PFSK-1 (cell line): ENCODE data around the gene MAST4.

Experiments
- FOXP2 ChIP-seq: optimal IDR thresholded peaks from 2 replicates; pipeline ENCODE3; 2011; ENCODE audit warnings: borderline replicate concordance, control low read depth, inconsistent platforms; ENCODE audit not compliant: insufficient read depth; ENCODE audit errors: extremely low read length, extremely low read depth
- POLR2AphosphoS5 ChIP-seq: IDR thresholded peaks from 2 replicates; pipeline ENCODE4 v1.6.1; 2012; ENCODE audit warnings: low read depth, mild to moderate bottlenecking, control low read depth, low read length, moderate library complexity
- REST ChIP-seq, 2 experiments: IDR thresholded peaks; 2 replicates each; pipeline versions ENCODE4 v1.6.1 to v1.8.0; 2011 to 2012; ENCODE audit warnings: low read depth in 2 of 2, low read length in 2 of 2, control low read depth in 1 of 2, inconsistent platforms in 1 of 2, mild to moderate bottlenecking in 1 of 2, moderate library complexity in 1 of 2; ENCODE audit not compliant: insufficient read depth in 1 of 2
- SIN3A ChIP-seq: IDR thresholded peaks from 2 replicates; pipeline ENCODE4 v1.6.1; 2012; ENCODE audit warnings: mild to moderate bottlenecking, low read length, moderate library complexity, borderline replicate concordance; ENCODE audit not compliant: insufficient read depth
- TAF1 ChIP-seq: IDR thresholded peaks from 2 replicates; pipeline ENCODE4 v1.6.1; 2012; ENCODE audit warnings: low read length, control low read depth, borderline replicate concordance; ENCODE audit not compliant: insufficient read depth

MAST4 gene

GRCh38 chr5:66645039-66645438 lies 48.8 kb downstream of the MAST4 start:
- no peak for TF ChIP-seq TAF1
- TF ChIP-seq SIN3A, result no peak
- no peak for TF ChIP-seq REST (IDR thresholded peaks at IDR 0.05; ENCODE audit: insufficient read depth in 1 of 2, low read depth in 2 of 2, low read length in 2 of 2)
- no peak for TF ChIP-seq POLR2AphosphoS5
- TF ChIP-seq FOXP2, result no peak

- TF ChIP-seq SIN3A (no peak), POLR2AphosphoS5 (no peak), TAF1 (no peak), REST (IDR thresholded peaks at IDR 0.05; ENCODE audit: insufficient read depth in 1 of 2, low read depth in 2 of 2, low read length in 2 of 2) (no peak), FOXP2 (no peak)
Measured at GRCh38 chr5:66646570-66646969, 50.4 kb downstream of the MAST4 start.

GRCh38 chr5:66647146-66647856 lies 51.1 kb downstream of the MAST4 start:
- TF ChIP-seq FOXP2 (no peak), TAF1 (no peak), POLR2AphosphoS5 (no peak), SIN3A (no peak), REST (IDR thresholded peaks at IDR 0.05; ENCODE audit: insufficient read depth in 1 of 2, low read depth in 2 of 2, low read length in 2 of 2) (no peak)

- TF ChIP-seq TAF1 (no peak), SIN3A (no peak), POLR2AphosphoS5 (no peak), REST (IDR thresholded peaks at IDR 0.05; ENCODE audit: insufficient read depth in 1 of 2, low read depth in 2 of 2, low read length in 2 of 2) (no peak), FOXP2 (no peak)
Measured at GRCh38 chr5:66652818-66653217, 56.6 kb downstream of the MAST4 start.

- TF ChIP-seq FOXP2 (no peak), TAF1 (no peak), POLR2AphosphoS5 (no peak), REST (IDR thresholded peaks at IDR 0.05; ENCODE audit: insufficient read depth in 1 of 2, low read depth in 2 of 2, low read length in 2 of 2) (no peak), SIN3A (no peak)
Measured at GRCh38 chr5:66653325-66653724, 57.1 kb downstream of the MAST4 start.
